H9 (cell line): ENCODE data around the gene TUFT1. TPM values are rescaled to one million over a fixed set of nuclear protein-coding genes. Genes with fewer than 3 reads are reported as not detected.

Experiments
- DNase-seq: peaks from one replicate; pipeline ENCODE4 v3.0.0-alpha.2; 2017
- H2AFZ ChIP-seq: one replicate; pipeline ENCODE4 v1.6.1; 2013; ENCODE audit warnings: mild to moderate bottlenecking, low read length, control low read depth, moderate library complexity
- H2AK5ac ChIP-seq: 2 replicates; pipeline ENCODE4 v1.6.1; 2013; ENCODE audit warnings: low read length, control low read depth, mixed read lengths; ENCODE audit not compliant: insufficient read length
- H2BK120ac ChIP-seq: one replicate; pipeline ENCODE4 v1.6.1; 2013; ENCODE audit warnings: low read depth, mild to moderate bottlenecking, low read length, control low read depth, inconsistent platforms; ENCODE audit not compliant: poor library complexity, severe bottlenecking
- H2BK12ac ChIP-seq: 2 replicates; pipeline ENCODE4 v1.6.1; 2013; ENCODE audit warnings: low read length, control low read depth, mixed read lengths, low read depth; ENCODE audit not compliant: insufficient read length
- H2BK15ac ChIP-seq: 2 replicates; pipeline ENCODE4 v1.6.1; 2013; ENCODE audit warnings: low read depth, low read length, control low read depth
- H2BK20ac ChIP-seq: one replicate; pipeline ENCODE4 v1.6.1; 2013; ENCODE audit warnings: low read depth, mild to moderate bottlenecking, low read length, control low read depth, inconsistent platforms; ENCODE audit not compliant: poor library complexity, severe bottlenecking
- H2BK5ac ChIP-seq: 2 replicates; pipeline ENCODE4 v1.6.1; 2013; ENCODE audit warnings: low read length, control low read depth, mixed read lengths; ENCODE audit not compliant: insufficient read length
- H3K14ac ChIP-seq: 2 replicates; pipeline ENCODE4 v1.6.1; 2013; ENCODE audit warnings: low read length, control low read depth; ENCODE audit not compliant: insufficient read depth
- H3K18ac ChIP-seq: 2 replicates; pipeline ENCODE4 v1.6.1; 2013; ENCODE audit warnings: low read depth, mild to moderate bottlenecking, mixed read lengths, low read length, control low read depth; ENCODE audit not compliant: insufficient read length
- H3K23ac ChIP-seq: 2 replicates; pipeline ENCODE4 v1.6.1; 2013; ENCODE audit warnings: low read length, control low read depth, mixed read lengths, low read depth; ENCODE audit not compliant: insufficient read length
- H3K23me2 ChIP-seq: 2 replicates; pipeline ENCODE4 v1.6.1; 2013; ENCODE audit warnings: low read depth, mild to moderate bottlenecking, mixed read lengths, low read length, control low read depth; ENCODE audit not compliant: insufficient read length, poor library complexity, severe bottlenecking
- H3K27ac ChIP-seq: 2 replicates; pipeline ENCODE4 v1.5.1; 2013; ENCODE audit warnings: low read length, control low read depth, mixed read lengths, low read depth; ENCODE audit not compliant: insufficient read length
- H3K27me3 ChIP-seq: 2 replicates; pipeline ENCODE4 v1.6.1; 2013; ENCODE audit warnings: low read length, control low read depth, inconsistent platforms; ENCODE audit not compliant: insufficient read depth
- H3K4ac ChIP-seq: 2 replicates; pipeline ENCODE4 v1.6.1; 2013; ENCODE audit warnings: low read depth, mild to moderate bottlenecking, control low read depth, inconsistent platforms, low read length, moderate library complexity
- H3K4me1 ChIP-seq: 2 replicates; pipeline ENCODE4 v1.6.1; 2013; ENCODE audit warnings: low read length, control low read depth, inconsistent platforms; ENCODE audit not compliant: insufficient read depth
- H3K4me2 ChIP-seq: 2 replicates; pipeline ENCODE4 v1.6.1; 2013; ENCODE audit warnings: low read length, control low read depth, mixed read lengths; ENCODE audit not compliant: insufficient read length, insufficient read depth
- H3K56ac ChIP-seq: 2 replicates; pipeline ENCODE4 v1.6.1; 2013; ENCODE audit warnings: low read depth, mild to moderate bottlenecking, mixed read lengths, low read length, control low read depth; ENCODE audit not compliant: insufficient read length
- H3K79me1 ChIP-seq: 2 replicates; pipeline ENCODE4 v1.6.1; 2013; ENCODE audit warnings: low read depth, mild to moderate bottlenecking, moderate library complexity, low read length, control low read depth, inconsistent platforms; ENCODE audit not compliant: insufficient read depth, poor library complexity, severe bottlenecking
- H3K79me2 ChIP-seq: 2 replicates; pipeline ENCODE4 v1.6.1; 2013; ENCODE audit warnings: low read length, control low read depth, inconsistent platforms; ENCODE audit not compliant: insufficient read depth
- H3K9ac ChIP-seq: 2 replicates; pipeline ENCODE4 v1.6.1; 2013; ENCODE audit warnings: low read length, control low read depth, mixed read lengths; ENCODE audit not compliant: insufficient read length; ENCODE audit errors: extremely low read depth
- H3K9me3 ChIP-seq: one replicate; pipeline ENCODE4 v1.6.1; 2013; ENCODE audit warnings: low read depth, low read length, inconsistent platforms; ENCODE audit not compliant: control insufficient read depth
- H3T11ph ChIP-seq: one replicate; pipeline ENCODE4 v1.6.1; 2013; ENCODE audit warnings: mild to moderate bottlenecking, low read length, control low read depth, inconsistent platforms
- H4K20me1 ChIP-seq: one replicate; pipeline ENCODE4 v1.6.1; 2013; ENCODE audit not compliant: control insufficient read depth, insufficient read length, insufficient read depth
- H4K5ac ChIP-seq: 2 replicates; pipeline ENCODE4 v1.6.1; 2013; ENCODE audit warnings: low read depth, mild to moderate bottlenecking, mixed read lengths, low read length, control low read depth; ENCODE audit not compliant: insufficient read length
- H4K8ac ChIP-seq: replicated peaks from 2 replicates; pipeline ENCODE4 v1.6.1; 2013; ENCODE audit warnings: low read length, control low read depth, mixed read lengths, low read depth; ENCODE audit not compliant: insufficient read length
- H4K91ac ChIP-seq: 2 replicates; pipeline ENCODE4 v1.6.1; 2013; ENCODE audit warnings: low read depth, mild to moderate bottlenecking, moderate library complexity, mixed read lengths, low read length, control low read depth; ENCODE audit not compliant: insufficient read length
- H3K27ac Mint-ChIP-seq, 3 experiments: 2 replicates in 2 of 3; 3 replicates in 1 of 3; pipeline ENCODE4 v1.8.0; 2020 to 2021; ENCODE audit warnings: mixed read lengths in 3 of 3, mild to moderate bottlenecking in 1 of 3, moderate library complexity in 1 of 3
- H3K27me3 Mint-ChIP-seq: 2 replicates; pipeline ENCODE4 v1.8.0; 2021; ENCODE audit warnings: low read depth, mild to moderate bottlenecking, moderate library complexity, mixed read lengths
- H3K36me3 Mint-ChIP-seq, 3 experiments: 2 replicates in 2 of 3; 3 replicates in 1 of 3; pipeline ENCODE4 v1.8.0; 2020 to 2021; ENCODE audit warnings: low read depth in 3 of 3, mixed read lengths in 3 of 3; ENCODE audit not compliant: insufficient read depth in 1 of 3
- H3K4me1 Mint-ChIP-seq, 2 experiments: 2 replicates each; pipeline ENCODE4 v1.8.0; 2020; ENCODE audit warnings: mixed read lengths in 2 of 2
- H3K4me3 Mint-ChIP-seq, 2 experiments: 2 replicates in 1 of 2; 3 replicates in 1 of 2; pipeline ENCODE4 v1.8.0; 2020 to 2021; ENCODE audit warnings: mild to moderate bottlenecking in 2 of 2, mixed read lengths in 2 of 2, moderate library complexity in 1 of 2
- H3K9me3 Mint-ChIP-seq, 2 experiments: 2 replicates in 1 of 2; 3 replicates in 1 of 2; pipeline ENCODE4 v1.8.0; 2020; ENCODE audit warnings: mild to moderate bottlenecking in 2 of 2, mixed read lengths in 2 of 2, moderate library complexity in 1 of 2
- WGBS: extraction: QIAGEN DNeasy Blood & Tissue Kit; methylation state at CpG from one replicate; pipeline ENCODE4 v1.1.7; 2013; ENCODE audit warnings: missing lambda C conversion rate, low lambda C conversion rate, mixed read lengths; ENCODE audit not compliant: insufficient read length; ENCODE audit errors: extremely low coverage; 5-methylcytosine and 5-hydroxymethylcytosine counted together
- total RNA-seq: library from RNA; stranded (reverse); gene quantifications from 2 replicates; pipeline ENCODE4 v1.2.1, GENCODE V29; 2021
- TF ChIP-seq, protein P1 (sequence below): fragments of 200-600 bp; sonication (generic); conservative IDR thresholded peaks from 3 replicates; pipeline ENCODE4 v1.8.0; 2021; ENCODE audit warnings: antibody characterized with exemption, mild to moderate bottlenecking

TUFT1 gene
- total RNA-seq, 1 experiment from 2014 or later = 6.2 TPM

DNA sequence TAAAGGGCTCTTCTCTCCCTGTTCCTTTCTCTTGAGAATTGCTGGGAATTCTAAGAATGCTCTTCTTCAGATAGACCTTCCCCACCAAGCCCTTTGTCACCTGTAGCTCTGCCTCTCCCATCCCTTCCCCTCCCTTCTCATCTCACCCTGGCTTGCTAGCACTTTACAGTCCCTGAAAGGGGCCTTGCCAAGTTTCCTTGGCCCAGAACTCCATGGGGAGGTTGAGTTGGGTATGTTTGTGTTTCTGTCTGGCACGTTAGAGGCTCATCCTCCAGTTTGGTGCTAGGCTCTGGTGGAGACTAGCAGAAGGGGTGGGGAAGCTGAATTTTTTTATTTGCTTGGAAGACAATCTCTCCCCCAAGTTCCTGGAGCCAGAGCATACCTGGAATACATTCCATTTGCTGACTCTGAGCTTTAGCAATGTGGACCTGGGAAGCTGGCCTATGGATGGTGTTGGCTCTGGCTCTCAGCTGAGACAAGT, 24.0 kb upstream of the TUFT1 start:
- Histone ChIP-seq H3K18ac (peak overlapping the region; percentile 0), H2BK5ac (no peak overlapping the region), H3K56ac (no peak overlapping the region), H3K9me3 (no peaks in the 10 kb centered on the region), H3K79me2 (peaks cover 2% of the 10 kb centered on the region; the same call in 1 of the 2 replicates), H2AK5ac (no peak overlapping the region), H3K9ac (no peak overlapping the region), H2AFZ (no peak overlapping the region), H2BK120ac (no peak overlapping the region), H4K91ac (no peak overlapping the region), H3K23me2 (peaks cover 17% of the 10 kb centered on the region), H4K20me1 (no peaks in the 10 kb centered on the region), H2BK15ac (no peak overlapping the region), H3K23ac (no peak overlapping the region), H3K4me2 (no peak overlapping the region), H3K14ac (no peak overlapping the region), H2BK20ac (no peak overlapping the region), H3K79me1 (peaks cover 5% of the 10 kb centered on the region), H3K27me3 (no peaks in the 10 kb centered on the region), H2BK12ac (no peak overlapping the region), H3K4me1 (peaks cover 15% of the 10 kb centered on the region; the same call in 1 of the 2 replicates), H4K5ac (no peak overlapping the region), H3T11ph (no peak overlapping the region), H4K8ac (no peak overlapping the region), H3K27ac (peak overlapping the region; percentile 31), H3K4ac (no peak overlapping the region)
- Mint-ChIP-seq H3K4me3 (no peak overlapping the region), H3K27me3 (no peaks in the 10 kb centered on the region), H3K4me1 (peaks cover 40 to 52% of the 10 kb centered on the region in 2 experiments), H3K27ac (peak overlapping the region; percentile 52 to 95 (median 94); a peak in 5 of 7 replicates), H3K36me3 (peaks cover 10 to 27% (median 26%) of the 10 kb centered on the region in 3 experiments), H3K9me3 (no peaks in the 10 kb centered on the region)
- WGBS = no CpG with 5 or more reads among the region's 1 CpG
- TF ChIP-seq, protein P1, sequence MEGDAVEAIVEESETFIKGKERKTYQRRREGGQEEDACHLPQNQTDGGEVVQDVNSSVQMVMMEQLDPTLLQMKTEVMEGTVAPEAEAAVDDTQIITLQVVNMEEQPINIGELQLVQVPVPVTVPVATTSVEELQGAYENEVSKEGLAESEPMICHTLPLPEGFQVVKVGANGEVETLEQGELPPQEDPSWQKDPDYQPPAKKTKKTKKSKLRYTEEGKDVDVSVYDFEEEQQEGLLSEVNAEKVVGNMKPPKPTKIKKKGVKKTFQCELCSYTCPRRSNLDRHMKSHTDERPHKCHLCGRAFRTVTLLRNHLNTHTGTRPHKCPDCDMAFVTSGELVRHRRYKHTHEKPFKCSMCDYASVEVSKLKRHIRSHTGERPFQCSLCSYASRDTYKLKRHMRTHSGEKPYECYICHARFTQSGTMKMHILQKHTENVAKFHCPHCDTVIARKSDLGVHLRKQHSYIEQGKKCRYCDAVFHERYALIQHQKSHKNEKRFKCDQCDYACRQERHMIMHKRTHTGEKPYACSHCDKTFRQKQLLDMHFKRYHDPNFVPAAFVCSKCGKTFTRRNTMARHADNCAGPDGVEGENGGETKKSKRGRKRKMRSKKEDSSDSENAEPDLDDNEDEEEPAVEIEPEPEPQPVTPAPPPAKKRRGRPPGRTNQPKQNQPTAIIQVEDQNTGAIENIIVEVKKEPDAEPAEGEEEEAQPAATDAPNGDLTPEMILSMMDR = no peak
- peak; percentile 67 for DNase-seq
